Parathyroid adenoma (tissue), 2 donors: ENCODE results near the gene RUNX2.

Experiments used
- H2AFZ ChIP-seq: fragments of 300-600 bp; sonication (generic); one replicate; pipeline ENCODE4 v1.7.0; 2017; ENCODE audit warnings: antibody characterized with exemption, mild to moderate bottlenecking
- H3K27ac ChIP-seq: fragments of 300-600 bp; sonication (generic); one replicate; pipeline ENCODE4 v1.7.0; 2017
- H3K27me3 ChIP-seq: fragments of 300-600 bp; sonication (generic); one replicate; pipeline ENCODE4 v1.7.0; 2017; ENCODE audit warnings: low read length; ENCODE audit not compliant: control insufficient read depth, insufficient read depth
- H3K36me3 ChIP-seq: fragments of 300-600 bp; sonication (generic); one replicate; pipeline ENCODE4 v1.7.0; 2017; ENCODE audit warnings: low read length; ENCODE audit not compliant: control insufficient read depth, insufficient read depth
- H3K4me1 ChIP-seq: fragments of 300-600 bp; sonication (generic); one replicate; pipeline ENCODE4 v1.7.0; 2017; ENCODE audit warnings: control low read depth
- H3K4me2 ChIP-seq: fragments of 300-600 bp; sonication (generic); one replicate; pipeline ENCODE4 v1.7.0; 2017; ENCODE audit warnings: low read length
- H3K4me3 ChIP-seq: fragments of 300-600 bp; sonication (generic); one replicate; pipeline ENCODE4 v1.7.0; 2017; ENCODE audit warnings: low read depth, low read length
- H3K79me2 ChIP-seq: fragments of 300-600 bp; sonication (generic); one replicate; pipeline ENCODE4 v1.7.0; 2017; ENCODE audit warnings: control low read depth
- H3K9ac ChIP-seq: fragments of 300-600 bp; sonication (generic); one replicate; pipeline ENCODE4 v1.7.0; 2017; ENCODE audit warnings: mild to moderate bottlenecking
- H3K9me3 ChIP-seq: fragments of 300-600 bp; sonication (generic); one replicate; pipeline ENCODE4 v1.7.0; 2017; ENCODE audit warnings: low read length; ENCODE audit not compliant: control insufficient read depth
- TF ChIP-seq, protein P1 (sequence below): fragments of 300-600 bp; sonication (generic); IDR thresholded peaks from one replicate; pipeline ENCODE4 v1.7.0; 2017; ENCODE audit warnings: antibody characterized with exemption, mild to moderate bottlenecking
- donor health status: primary hyperparathyroidism.

RUNX2 gene

DNA sequence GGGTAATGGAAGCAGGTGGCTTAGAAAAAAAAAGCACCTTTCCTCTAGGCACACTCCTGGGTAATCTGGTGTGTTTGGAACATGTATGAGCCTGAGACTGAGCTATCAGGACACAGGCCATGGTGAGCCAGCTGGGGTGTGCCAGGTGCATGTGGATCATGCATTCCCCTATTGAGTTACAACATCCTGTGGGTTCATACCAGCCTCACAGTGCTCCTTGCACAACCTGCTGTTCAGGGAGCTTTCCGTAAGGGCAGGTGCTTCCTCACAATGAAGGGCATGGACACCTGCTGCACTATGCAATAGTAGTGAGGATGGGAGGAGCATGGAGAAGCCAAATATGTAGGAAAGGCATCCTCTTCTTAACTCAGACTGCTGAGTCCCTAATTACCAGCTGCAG, 246.8 kb downstream of the RUNX2 start:
- Histone ChIP-seq H3K27me3 (no peaks in the 10 kb centered on the region), H3K9me3 (no peaks in the 10 kb centered on the region), H3K4me1 (no peaks in the 10 kb centered on the region), H3K9ac (no peak overlapping the region), H2AFZ (no peak overlapping the region), H3K4me3 (no peak overlapping the region), H3K4me2 (no peak overlapping the region), H3K27ac (no peak overlapping the region), H3K36me3 (no peaks in the 10 kb centered on the region), H3K79me2 (no peaks in the 10 kb centered on the region)
- TF ChIP-seq, protein P1, sequence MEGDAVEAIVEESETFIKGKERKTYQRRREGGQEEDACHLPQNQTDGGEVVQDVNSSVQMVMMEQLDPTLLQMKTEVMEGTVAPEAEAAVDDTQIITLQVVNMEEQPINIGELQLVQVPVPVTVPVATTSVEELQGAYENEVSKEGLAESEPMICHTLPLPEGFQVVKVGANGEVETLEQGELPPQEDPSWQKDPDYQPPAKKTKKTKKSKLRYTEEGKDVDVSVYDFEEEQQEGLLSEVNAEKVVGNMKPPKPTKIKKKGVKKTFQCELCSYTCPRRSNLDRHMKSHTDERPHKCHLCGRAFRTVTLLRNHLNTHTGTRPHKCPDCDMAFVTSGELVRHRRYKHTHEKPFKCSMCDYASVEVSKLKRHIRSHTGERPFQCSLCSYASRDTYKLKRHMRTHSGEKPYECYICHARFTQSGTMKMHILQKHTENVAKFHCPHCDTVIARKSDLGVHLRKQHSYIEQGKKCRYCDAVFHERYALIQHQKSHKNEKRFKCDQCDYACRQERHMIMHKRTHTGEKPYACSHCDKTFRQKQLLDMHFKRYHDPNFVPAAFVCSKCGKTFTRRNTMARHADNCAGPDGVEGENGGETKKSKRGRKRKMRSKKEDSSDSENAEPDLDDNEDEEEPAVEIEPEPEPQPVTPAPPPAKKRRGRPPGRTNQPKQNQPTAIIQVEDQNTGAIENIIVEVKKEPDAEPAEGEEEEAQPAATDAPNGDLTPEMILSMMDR: no peak

DNA sequence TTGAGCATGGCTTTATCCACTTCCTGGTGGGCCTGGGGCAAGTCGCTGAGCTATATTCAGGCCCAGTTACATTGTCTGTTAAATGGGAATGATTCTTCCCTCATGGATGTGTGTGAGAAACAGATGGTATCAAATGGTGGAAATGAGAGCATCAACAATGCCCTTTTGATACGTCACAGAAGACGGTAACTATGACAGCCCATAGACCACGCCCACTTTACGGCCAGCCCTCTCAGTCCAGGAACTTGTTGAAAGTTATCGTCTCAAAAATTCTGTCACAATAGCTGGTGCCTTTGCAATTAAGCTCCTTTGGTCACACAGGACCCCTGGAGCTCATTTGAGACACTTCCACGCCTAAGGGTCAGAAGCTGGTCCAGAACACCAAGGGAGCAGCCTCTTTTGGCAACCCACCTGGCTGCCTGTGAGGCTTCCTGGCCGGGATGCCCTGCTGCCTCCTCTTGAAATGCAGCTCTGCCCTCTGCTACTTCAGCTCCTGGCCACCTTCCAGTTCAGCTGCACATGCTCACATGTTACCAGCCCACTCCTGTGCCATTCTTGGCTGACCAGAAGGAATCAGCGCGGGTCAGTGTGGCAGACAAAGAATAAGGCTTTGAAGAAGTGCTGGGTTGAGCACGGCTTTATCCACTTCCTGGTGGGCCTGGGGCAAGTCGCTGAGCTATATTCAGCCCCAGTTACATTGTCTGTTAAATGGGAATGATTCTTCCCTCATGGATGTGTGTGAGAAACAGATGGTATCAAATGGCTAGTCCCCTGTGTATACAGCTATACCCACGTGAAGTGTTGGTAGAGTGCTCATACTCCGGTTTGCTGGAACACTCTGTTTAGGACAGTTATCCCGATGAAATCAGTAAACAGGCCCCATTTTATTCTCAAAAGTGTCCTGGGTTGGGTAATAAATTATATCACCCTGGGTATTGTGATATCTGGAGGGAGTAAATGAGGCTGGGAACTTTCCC, 248.8 kb downstream of the RUNX2 start:
- H3K9ac ChIP-seq: no peak overlapping the region
- no peaks in the 10 kb centered on the region for H3K79me2 ChIP-seq
- H3K36me3 ChIP-seq: no peaks in the 10 kb centered on the region
- H3K27me3 ChIP-seq: no peaks in the 10 kb centered on the region
- no peak overlapping the region for H3K4me2 ChIP-seq
- no peak overlapping the region for H3K4me3 ChIP-seq
- H2AFZ ChIP-seq: no peak overlapping the region
- H3K9me3 ChIP-seq: no peaks in the 10 kb centered on the region
- no peaks in the 10 kb centered on the region for H3K4me1 ChIP-seq
- TF ChIP-seq, protein P1: no peak
- no peak overlapping the region for H3K27ac ChIP-seq

DNA sequence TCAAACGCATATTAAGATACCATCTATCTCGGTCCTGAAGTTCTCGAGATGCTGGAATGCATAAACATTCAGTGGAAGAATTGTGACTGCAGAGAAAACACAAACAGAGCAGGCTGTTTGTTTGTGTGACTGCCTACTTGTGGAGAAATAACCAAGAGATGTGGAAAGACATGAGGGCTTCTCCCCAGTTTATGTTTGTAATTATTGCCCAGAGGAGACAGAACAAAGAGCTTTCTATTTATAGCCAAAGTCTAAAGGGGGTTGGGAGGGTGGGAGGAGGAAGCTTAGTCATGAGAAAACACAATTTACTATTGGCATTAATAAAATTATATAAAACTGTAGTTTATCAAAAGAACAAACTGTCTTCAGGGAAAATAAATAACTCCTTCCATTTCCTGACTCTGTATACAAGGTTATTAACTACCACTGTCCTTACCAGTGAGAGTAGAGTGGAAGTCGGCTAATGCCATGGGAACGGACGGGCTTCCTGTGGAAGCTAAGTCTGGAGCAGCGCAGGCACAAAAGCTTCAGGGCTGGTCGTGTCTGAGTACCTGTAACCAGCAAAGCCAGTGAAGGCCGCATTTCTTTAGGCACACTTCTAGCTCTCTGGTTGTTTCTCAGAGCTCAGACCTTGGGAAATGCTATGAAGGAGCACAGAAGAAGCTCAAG, 249.8 kb downstream of the RUNX2 start:
- H3K36me3 ChIP-seq: no peaks in the 10 kb centered on the region
- H3K4me2 ChIP-seq: no peak overlapping the region
- H3K27me3 ChIP-seq: no peaks in the 10 kb centered on the region
- H3K79me2 ChIP-seq: no peaks in the 10 kb centered on the region
- no peak overlapping the region for H3K9ac ChIP-seq
- H3K27ac ChIP-seq: no peak overlapping the region
- no peak overlapping the region for H2AFZ ChIP-seq
- no peak overlapping the region for H3K4me3 ChIP-seq
- no peaks in the 10 kb centered on the region for H3K4me1 ChIP-seq
- no peaks in the 10 kb centered on the region for H3K9me3 ChIP-seq
- TF ChIP-seq, protein P1: no peak

DNA sequence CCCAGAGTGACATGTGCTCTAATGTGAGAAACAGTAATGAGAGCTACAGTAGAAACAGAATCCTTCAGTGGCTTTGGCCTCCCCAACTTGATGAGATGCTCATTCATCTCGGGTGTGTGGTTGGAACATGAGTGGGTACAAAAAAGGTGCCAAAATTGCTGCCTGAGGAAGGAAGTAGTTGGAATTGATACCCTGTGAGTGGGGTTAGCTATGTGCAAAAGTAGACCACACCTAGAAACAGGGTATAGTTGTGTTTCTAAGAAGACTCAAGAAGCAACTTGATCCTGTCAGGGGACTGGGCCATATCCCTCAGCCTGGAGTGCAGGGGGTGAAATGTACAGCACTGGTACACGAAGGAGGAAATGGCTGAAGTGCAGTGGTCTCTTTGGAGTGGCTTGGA, 256.0 kb downstream of the RUNX2 start:
- Histone ChIP-seq H3K4me3 (no peak overlapping the region), H2AFZ (no peak overlapping the region), H3K27ac (no peak overlapping the region), H3K9ac (no peak overlapping the region), H3K9me3 (no peaks in the 10 kb centered on the region), H3K4me1 (no peaks in the 10 kb centered on the region), H3K27me3 (no peaks in the 10 kb centered on the region), H3K79me2 (no peaks in the 10 kb centered on the region), H3K4me2 (no peak overlapping the region), H3K36me3 (no peaks in the 10 kb centered on the region)
- TF ChIP-seq, protein P1: no peak
